GM18861 (cell line): ENCODE data around the gene INTS6L.
"Not testable (repeated sequence)": the region's sequence is repeated elsewhere in the genome, so short reads cannot be mapped to it uniquely, and the experiment has no call there.

Experiments used
- ATAC-seq: cut with Tn5 transposase; IDR thresholded peaks from one replicate; pipeline ENCODE4 v1.9.1; 2021; ENCODE audit not compliant: unreplicated experiment

INTS6L gene

DNA sequence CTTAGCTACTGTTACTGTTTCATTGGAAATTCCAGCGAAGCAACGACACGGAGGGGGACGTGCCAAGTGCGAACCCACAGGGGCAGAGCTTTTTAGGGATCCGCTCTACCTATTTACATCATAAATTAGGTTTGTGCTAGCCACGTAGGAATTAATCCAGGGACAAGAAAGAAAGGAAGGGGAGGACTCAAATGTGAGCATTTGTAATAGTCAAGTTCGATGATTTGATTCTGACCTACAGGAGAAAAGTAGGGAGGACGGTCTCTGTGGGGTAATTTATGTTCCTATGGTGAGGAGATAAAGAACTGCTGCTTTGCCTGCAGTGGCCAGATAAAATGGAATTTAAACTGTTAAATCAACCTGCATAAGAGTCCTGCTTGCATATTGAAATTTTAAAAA, 1.7 kb downstream of the INTS6L start:
- ATAC-seq, result no peak

DNA sequence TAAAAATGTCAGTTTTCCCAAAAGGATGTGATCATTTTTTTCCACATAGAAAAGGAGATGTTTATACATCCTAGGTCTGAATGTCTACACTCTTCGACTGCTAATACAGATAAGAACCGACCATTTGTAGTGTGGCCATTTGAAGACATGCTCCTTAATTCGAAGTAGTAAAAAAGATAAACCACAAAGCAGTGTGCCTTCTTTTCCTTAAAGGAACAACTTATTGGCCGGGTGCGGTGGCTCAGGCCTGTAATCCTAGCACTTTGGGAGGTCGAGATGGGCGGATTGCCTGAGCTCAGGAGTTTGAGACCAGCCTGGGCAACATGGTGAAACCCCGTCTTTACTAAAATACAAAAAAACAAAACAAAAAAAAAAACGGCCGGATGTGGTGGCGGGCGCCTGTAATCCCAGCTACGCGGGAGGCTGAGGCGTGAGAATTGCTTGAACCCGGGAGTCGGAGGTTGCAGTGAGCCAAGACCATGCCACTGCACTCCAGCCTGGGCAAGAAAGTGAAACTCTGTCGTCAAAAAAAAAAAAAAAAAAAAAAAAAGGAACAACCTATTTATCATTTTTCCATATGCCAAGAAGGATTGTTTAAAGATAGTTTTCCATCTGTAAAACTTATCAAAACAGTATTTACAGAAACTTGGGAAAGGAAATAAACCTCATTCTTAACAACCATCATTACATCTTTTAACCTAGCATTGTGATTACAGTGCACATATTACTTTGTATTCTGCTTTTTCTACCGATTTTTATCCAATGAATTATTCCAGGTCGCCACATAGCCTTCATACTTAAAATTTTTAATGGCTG, 2.6 kb downstream of the INTS6L start:
- no peak for ATAC-seq

DNA sequence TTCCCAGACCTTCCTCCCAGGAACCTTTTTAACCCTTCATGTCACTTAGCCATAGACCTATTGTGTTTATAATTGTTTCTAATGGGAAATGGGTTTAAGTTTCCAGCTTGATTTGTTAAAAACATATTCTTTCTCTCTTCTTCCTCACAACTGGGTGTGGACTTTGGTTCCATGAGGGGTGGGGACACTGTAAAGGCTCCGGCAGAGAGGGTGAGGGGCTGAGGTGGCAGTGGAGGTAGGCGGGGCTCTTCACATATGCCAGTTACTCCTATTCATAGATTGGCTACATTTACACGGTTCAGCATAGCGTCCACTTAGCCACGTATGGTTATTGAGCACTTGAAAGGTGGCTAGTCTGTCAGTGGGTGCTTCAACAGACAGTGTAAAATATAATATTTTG, 7.8 kb downstream of the INTS6L start:
- ATAC-seq, result no peak

DNA sequence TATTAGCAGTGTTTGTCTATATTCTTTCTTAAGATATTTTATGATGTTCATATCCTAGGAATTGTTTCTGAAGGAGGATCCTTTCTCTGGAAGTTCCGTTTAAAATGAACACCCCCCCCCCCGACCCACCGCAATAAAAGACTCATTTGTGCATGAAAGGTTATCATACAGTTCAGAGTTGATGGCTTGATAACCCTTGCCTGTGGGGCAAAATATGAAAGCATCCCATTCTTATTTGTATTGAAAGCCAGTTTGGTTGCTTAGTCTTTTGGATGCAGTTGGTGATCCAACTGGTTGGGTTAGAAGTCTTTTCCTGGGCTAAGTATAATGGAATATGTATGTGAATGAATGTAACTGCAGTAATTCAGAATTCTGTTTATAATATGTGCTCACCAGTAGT, 8.3 kb downstream of the INTS6L start:
- no peak for ATAC-seq

DNA sequence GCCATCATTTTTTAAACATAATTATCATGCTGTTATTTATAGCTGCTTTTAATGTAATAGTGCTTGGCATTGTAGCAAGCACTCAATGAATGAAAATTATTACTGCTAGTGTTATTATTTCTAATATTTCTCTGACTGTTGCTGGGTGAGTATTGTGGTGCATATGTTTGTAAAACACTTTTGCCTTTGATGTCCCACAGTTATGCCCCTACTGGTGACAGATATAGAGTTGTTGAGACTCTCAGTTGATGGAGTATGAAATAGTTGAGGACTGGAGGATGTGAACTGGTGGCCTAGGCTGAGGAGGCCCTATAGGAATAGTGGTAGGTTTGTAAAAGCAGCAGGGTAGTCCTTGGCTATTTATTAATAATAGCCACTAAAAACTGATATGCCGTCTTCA, 9.6 kb downstream of the INTS6L start:
- ATAC-seq, result no peak

DNA sequence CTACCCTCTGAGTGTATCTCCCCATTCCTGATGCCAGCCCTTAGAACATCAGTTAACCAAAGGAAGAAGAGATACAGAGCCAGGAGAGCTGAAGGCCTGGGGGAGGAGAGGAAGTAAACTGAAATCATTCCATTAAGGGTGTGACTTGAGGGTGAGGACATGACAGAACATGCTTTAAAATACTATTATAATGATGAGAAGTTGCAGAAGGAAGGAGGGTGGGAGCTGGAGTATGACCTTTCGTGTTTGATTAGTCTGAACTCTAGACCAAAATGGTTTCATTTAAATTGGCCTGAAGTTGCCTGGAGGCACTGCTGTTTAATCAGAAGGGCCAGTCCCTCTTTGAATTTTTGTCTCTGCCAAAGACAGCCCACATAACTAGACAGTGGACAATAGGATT, 11.4 kb downstream of the INTS6L start:
- no peak for ATAC-seq

DNA sequence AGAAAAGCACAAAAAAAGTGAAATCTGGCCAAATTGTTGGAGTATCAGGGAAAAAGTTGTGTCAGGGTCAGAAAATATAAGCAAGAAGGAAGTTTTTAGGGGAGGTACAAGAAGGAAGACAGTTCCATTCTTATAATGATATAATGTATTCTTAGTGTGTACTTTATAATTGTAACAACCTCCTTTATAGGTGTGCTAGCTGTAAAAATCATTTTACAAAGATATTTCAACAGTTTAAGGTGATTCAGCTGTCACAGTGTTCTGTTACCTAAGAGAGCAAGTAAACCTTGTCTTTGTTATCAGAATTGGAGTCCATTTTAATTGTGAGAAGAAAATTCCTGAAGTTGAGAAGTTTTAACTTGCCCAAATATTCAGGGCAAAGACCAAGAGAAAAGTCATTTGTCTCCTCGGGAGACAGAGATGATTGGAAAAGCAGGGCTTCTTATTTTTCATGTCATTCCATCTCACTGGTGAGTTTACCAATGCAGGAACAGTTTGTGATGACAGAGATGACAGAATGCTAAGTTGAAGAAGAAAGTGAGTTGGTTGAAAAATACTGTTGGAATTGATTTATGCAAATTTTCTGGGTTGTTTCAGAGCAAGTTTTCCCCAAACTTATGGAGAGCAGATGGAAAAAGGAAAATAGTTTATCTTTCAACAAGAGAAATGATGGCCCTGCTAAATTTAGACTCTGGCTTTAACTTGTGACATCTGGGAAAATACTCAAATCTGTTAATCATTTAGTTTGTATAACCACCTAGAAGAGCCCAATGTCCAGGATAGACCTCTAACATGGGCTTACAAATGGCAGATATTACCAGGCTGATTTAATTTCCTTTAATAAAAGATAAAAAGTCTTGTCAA, 14.8 kb downstream of the INTS6L start:
- no peak for ATAC-seq

DNA sequence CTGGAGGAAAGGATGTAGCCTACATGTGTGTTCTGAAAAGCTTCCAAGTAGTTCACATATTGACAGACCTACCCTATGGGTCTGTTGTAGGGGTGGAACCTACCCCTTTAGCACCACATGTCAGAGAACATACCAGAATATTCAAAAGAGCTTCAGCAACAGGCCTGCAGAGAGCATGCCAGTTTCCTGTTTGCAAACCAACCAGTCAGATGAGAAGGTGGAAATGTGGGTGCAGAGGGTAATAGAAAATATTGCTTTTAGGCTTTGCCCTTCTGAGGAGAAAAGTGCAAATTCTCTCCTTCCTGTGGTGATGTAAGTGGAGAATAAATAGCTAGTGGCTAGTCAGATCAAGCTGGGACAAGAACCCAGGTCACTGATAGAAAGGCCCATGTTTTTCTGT, 16.4 kb downstream of the INTS6L start:
- ATAC-seq, result peak; percentile 71

DNA sequence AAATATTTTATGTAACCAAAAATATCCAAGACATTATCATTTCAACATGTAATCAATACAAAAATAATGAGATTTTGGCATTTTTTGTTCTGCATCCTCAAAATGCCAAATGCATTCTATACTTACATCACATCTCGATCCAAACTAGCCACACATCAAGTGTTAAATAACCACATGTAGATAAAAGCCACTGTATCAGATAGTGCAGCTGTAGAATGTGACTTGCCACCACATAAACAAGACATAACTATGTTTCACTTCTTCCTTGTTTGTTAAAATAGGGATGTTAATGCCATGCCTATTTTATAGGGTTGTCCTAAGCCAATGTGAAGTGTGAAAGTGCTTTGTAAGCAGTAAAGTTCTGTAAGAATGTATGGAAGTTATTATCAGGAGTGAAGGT, 20.9 kb downstream of the INTS6L start:
- ATAC-seq, result no peak

DNA sequence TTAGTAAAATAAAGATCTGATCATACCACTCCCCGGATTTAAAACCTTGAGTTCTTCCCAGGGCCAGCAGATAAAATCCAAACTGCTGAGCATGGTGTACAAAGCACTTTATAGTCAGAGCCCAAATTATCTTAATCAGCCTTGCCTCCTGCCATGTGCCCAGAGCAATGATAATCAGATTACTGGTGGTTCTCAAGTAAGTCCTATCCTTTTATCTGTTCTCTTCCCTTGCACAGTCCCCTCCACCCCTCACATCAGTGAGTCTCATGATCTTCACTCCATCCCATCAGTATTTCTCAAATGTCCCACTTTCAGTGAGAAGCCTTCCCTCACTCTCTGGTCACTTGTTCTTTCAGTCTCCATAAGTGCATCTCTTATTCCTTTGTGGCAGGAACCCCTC, 22.7 kb downstream of the INTS6L start:
- no peak for ATAC-seq

DNA sequence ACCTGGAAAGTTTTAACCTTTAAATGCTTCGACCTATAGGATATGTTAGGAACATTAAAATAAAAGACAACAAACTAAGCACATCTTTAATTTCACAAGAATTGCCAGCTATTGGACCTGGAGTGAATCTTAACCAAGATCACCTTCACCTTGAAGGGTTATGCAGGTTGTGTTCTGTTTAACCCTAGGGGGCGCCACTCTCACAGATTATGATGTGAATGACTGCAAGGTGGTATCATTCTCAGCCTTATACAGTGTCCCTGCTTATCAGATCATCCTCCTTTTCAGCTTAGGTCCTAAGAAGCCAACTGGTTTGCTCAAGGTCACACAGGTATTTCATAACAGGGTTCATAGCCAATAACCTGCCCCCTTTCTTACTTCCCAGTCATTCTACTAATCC, 23.5 kb downstream of the INTS6L start:
- no peak for ATAC-seq

DNA sequence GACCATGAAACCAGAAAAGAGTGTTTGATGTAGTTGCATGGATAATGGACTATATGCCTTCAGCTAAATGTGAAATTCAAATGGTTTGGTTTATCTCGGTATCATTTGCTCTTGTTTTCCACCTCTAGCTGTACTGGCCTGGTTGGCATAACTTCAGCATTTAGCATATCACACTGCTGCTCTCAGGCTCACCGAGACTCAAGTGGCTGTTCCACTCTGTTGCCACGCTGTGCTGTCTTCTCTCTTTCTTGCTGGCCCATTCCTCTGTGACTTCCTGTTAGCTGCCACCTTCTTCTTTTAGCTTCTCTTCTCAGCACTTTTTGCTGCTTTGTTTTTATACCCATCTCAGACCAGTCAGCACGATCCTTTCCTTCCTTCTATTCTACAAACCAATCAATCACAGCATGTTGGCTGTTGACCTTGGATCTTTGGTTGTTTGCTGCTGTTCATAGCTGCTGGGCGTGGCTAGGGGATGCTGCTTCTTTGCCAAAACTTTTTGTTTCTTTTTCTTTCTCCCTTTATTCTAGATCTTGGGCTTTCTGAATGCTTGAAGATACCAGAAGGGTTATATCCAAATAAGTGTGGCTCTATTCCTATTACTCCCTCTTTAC, 24.0 kb downstream of the INTS6L start:
- ATAC-seq, result no peak

DNA sequence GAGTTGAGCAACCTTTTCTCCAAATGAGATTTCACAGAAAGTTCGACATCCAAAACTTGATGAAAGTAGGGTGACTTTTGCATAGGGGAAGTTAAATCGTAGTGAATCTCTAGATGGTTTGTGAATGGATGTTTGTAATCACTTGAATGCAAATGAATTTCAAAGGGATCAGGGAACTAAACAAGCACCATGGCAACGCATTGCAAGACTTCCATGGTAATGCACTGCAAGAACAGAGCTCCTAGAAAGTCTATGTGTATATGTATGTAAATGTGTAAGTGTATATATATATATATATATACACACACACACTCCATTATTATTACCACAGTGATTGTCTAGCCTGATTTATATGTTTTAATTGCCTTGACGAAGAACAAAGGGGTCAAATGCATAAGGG, 27.3 kb downstream of the INTS6L start:
- ATAC-seq, result no peak

DNA sequence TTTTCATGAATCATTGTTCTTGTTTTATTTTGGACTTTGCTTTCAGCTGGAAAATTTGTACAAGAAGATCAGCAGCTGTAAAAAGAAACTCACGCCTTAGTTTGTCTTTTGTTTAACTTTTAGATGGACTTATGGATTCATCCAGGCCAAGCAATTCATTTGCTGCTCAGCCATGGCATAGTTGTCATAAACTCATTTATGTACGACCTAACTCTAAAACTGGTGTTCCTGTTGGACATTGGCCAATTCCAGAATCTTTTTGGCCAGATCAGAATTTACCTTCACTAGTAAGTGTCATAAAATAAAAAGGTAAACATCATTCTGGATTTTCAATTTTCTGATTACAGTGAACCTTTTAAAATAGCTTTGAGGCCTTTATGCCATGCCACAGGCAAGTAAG, 29.1 kb downstream of the INTS6L start:
- ATAC-seq, result no peak

DNA sequence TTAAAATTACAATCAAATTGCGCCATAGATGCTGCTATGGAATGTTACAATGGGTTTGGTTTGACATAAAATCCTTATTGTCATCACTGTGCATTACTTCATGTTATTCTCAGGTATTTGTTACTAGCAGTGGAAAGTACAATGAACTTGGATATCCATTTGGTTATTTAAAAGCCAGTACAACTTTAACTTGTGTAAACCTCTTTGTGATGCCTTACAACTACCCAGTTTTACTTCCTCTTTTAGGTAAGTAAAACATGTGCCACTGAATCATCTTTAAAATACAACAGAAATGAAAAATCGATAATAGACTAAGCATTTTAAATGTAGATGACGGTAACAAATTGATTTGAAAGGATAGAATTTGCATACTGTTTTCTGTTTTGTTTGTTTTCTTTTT, 35.6 kb downstream of the INTS6L start:
- peak; percentile 80 for ATAC-seq

DNA sequence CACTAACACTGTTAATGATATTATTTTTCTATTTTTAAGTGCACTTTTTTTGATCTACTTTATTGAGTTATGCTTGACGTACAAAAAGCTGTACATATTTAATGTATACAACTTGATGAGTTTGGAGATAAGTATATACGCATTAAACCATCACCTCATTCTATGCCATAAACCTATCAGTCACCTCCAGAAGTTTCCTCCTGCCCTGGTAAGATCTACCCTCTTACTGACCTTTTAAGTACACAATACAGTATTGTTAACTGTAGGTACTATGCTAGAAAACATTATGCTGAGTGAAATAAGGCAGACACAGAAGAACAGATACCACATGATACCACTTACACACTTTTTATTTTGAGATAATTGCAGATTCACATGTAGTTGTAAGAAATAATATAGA, 36.9 kb downstream of the INTS6L start:
- no peak for ATAC-seq

DNA sequence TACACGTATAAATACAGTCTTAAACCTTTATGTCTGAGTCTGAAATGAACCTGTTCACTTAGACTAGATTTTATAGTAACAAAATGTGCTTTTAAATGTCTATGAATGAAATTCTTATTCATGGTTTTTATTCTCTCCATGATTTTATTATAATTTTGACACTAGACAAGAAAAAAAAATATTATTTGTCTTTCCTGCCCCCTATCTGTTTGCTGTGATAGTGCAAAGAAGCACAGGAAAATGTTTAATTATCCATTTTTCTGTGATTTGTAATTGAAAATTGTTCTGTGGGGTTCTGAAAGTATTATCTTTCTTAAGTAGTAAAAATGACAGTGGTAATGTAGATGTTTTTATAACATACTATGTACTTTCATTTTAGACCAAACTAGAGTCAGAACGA, 52.0 kb downstream of the INTS6L start:
- no peak for ATAC-seq

DNA sequence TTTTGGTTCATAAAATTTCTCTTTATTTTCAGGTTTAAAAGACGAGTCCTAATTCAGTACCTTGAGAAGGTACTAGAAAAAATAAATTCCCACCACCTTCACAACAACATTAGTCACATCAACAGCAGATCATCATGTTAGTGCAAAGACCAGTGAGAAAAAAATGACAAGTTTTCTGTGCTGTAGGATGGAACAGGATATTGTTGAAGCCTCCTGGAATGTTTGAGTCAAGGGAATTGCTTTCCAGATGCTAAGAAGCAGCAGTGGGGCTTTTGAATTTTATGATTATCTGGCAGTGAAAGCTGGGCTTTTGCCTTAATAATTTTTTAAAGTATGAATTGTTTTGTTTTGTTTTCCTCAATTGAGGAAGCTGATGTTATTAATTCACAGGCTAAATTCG, 61.0 kb downstream of the INTS6L start:
- ATAC-seq, result no peak

DNA sequence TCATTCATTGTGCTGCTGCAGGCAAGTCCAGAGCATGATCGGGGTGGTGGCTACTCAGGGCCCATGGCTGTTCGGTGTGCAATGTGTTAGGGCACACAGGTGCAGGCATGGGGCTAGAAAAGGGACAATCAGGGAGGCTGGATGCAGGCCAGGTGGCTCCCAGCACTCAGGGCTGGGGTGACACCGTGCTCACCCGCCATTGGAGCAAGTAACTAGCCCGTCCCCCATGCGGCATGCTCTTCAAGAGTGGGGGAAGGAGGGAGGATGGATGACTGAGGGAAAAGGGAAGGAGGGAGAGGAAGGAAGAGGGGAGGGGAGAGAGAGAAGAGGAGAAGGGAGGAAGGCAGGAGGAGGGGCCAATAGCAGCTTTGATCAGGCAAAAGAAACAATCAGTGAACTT, 64.7 kb downstream of the INTS6L start:
- no peak for ATAC-seq

DNA sequence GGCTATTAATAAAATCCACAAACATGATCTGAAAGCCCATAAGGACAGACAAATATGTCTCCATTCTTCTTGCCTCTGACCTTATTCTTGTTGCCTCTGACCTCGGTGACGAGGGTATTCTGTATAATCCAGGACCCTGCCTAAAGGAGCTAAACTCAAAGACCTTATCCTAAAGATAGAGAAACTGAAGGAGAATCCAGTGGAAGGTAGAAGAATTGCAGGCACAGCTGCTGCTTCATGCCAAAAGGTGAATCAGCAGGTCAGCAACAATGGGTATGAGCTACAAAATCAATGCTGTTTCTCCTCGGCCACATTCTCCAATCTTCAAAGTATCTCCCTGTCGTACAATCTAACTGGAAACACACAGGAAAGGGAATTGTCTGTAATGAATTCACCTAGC, 71.4 kb downstream of the INTS6L start:
- ATAC-seq, result no peak

DNA sequence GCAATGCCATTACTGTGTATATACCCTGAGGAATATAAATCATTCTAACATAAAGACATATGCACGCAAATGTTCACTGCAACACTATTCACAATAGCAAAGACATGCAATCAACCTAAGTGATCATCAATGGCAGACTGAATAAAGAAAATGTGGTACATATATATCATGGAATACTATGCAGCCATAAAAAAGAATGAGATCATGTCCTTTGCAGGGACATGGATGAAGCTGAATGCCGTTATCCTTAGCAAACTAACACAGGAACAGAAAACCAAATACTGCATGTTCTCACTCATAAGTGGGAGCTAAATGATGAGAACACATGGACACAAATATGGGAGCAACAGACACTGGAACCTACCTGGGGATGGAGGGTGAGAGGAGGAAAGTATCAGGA, 73.6 kb downstream of the INTS6L start:
- not testable (repeated sequence) for ATAC-seq

DNA sequence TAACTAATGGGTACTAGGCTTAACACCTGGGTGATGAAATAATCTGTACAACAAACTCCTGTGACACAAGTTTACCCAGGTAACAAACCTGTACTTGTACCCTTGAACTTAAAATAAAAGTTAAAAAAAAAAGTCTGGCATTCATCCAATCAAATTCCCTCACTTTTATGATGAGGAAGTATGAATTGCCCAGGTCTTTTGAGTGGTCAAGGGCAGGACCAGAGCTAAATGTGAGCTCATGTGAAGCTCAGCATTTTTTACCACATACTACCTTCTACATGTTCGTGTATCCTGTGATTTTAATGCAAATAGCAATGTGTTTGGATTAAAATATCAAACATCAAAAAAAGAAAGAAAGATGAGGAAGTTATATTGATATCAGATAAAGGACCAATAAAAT, 74.0 kb downstream of the INTS6L start:
- not testable (repeated sequence) for ATAC-seq
